ENCODE results near the gene AOPEP. TPM values are rescaled to one million over a fixed set of nuclear protein-coding genes. Genes with fewer than 3 reads are reported as not detected.

Gene AOPEP
- total and polyA plus RNA-seq, 2 of the 13 experiments (the other 11 are each of a cell fraction or from before 2014, with no cell fraction given): 22.2 to 41.6 TPM

DNA sequence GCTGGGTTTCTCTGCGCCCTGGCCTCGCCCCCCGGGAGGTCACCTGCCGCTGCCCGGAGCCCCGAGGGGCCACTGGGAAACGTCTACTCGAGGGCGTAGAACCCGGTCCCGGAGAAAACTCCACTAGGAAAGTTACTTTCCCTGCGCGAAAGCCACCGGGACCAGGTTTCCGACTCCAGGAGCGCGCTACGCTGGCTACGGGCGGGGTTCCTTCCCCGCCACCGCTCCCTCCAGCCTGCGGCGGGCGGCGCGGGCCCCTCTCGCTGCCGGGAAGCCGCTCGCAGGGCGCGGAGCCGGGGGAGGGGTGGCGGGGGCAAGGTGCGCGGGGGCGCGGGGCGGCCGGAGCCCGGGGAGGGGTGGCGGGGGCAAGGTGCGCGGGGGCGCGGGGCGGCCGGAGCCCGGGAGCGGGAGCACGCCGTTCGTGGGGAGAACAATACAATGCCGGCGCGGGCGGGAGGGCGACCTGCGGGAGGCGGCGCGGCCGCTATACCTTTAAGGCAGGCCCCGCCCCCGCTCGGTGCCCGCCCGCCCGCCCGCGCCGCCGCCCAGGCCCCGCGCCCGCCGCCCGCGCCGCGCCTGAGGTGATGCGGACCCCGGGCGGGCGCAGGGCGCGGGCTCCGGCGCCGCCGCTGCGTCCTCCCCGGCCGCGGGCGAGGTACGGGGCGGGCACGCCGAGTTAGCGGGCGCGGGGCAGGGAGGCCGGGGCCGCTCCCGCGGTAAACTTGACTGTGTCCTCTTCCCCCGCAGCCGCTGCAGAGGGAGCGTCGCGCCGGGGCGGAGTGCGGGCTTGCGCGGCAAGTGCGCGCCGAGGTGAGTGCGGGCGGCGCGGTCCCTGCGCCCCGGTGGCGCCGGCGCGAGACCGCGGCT is 278.1 kb downstream of the AOPEP start (continued):
- TF ChIP-seq, protein P1, sequence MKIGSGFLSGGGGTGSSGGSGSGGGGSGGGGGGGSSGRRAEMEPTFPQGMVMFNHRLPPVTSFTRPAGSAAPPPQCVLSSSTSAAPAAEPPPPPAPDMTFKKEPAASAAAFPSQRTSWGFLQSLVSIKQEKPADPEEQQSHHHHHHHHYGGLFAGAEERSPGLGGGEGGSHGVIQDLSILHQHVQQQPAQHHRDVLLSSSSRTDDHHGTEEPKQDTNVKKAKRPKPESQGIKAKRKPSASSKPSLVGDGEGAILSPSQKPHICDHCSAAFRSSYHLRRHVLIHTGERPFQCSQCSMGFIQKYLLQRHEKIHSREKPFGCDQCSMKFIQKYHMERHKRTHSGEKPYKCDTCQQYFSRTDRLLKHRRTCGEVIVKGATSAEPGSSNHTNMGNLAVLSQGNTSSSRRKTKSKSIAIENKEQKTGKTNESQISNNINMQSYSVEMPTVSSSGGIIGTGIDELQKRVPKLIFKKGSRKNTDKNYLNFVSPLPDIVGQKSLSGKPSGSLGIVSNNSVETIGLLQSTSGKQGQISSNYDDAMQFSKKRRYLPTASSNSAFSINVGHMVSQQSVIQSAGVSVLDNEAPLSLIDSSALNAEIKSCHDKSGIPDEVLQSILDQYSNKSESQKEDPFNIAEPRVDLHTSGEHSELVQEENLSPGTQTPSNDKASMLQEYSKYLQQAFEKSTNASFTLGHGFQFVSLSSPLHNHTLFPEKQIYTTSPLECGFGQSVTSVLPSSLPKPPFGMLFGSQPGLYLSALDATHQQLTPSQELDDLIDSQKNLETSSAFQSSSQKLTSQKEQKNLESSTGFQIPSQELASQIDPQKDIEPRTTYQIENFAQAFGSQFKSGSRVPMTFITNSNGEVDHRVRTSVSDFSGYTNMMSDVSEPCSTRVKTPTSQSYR (CRISPR knock-in tag; IDR thresholded peaks at IDR 0.05; ENCODE audit: borderline replicate concordance): peak; percentile 70; the same call in 1 of the 2 replicates
- TF ChIP-seq ZNF343 (CRISPR knock-in tag; IDR thresholded peaks at IDR 0.05) (no peak), CREM (IDR thresholded peaks at IDR 0.05) (no peak), CREM (CRISPR knock-in tag; IDR thresholded peaks at IDR 0.05) (no peak), PLRG1 (conservative IDR thresholded peaks at IDR 0.05) (no peak), CENPT (CRISPR knock-in tag; IDR thresholded peaks at IDR 0.05; ENCODE audit: low read depth) (no peak), ZNF17 (CRISPR knock-in tag; IDR thresholded peaks at IDR 0.05) (no peak), ZNF33B (CRISPR knock-in tag; IDR thresholded peaks at IDR 0.05) (no peak), GTF3A (CRISPR knock-in tag; conservative IDR thresholded peaks at IDR 0.05) (no peak), PHF5A (CRISPR knock-in tag; IDR thresholded peaks at IDR 0.05; ENCODE audit: low read depth, unreplicated experiment) (no peak), HDAC2 (CRISPR knock-in tag; IDR thresholded peaks at IDR 0.05) (no peak), ARNT2 (CRISPR knock-in tag; IDR thresholded peaks at IDR 0.05; ENCODE audit: low read depth) (peak; percentile 59; the same call in 1 of the 2 replicates)
- TF ChIP-seq, protein P2, sequence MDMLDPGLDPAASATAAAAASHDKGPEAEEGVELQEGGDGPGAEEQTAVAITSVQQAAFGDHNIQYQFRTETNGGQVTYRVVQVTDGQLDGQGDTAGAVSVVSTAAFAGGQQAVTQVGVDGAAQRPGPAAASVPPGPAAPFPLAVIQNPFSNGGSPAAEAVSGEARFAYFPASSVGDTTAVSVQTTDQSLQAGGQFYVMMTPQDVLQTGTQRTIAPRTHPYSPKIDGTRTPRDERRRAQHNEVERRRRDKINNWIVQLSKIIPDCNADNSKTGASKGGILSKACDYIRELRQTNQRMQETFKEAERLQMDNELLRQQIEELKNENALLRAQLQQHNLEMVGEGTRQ (IDR thresholded peaks at IDR 0.05; ENCODE audit: low read depth, low read length): no peak
- TF ChIP-seq, protein P2 (CRISPR knock-in tag; IDR thresholded peaks at IDR 0.05; ENCODE audit: borderline replicate concordance): 0 out of 2 replicates have a peak, but pooled peaks have one; percentile 26
- TF ChIP-seq, protein P3, sequence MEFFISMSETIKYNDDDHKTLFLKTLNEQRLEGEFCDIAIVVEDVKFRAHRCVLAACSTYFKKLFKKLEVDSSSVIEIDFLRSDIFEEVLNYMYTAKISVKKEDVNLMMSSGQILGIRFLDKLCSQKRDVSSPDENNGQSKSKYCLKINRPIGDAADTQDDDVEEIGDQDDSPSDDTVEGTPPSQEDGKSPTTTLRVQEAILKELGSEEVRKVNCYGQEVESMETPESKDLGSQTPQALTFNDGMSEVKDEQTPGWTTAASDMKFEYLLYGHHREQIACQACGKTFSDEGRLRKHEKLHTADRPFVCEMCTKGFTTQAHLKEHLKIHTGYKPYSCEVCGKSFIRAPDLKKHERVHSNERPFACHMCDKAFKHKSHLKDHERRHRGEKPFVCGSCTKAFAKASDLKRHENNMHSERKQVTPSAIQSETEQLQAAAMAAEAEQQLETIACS (CRISPR knock-in tag; IDR thresholded peaks at IDR 0.05): peak; percentile 42; the same call in 1 of the 2 replicates
- TF ChIP-seq, protein P4, sequence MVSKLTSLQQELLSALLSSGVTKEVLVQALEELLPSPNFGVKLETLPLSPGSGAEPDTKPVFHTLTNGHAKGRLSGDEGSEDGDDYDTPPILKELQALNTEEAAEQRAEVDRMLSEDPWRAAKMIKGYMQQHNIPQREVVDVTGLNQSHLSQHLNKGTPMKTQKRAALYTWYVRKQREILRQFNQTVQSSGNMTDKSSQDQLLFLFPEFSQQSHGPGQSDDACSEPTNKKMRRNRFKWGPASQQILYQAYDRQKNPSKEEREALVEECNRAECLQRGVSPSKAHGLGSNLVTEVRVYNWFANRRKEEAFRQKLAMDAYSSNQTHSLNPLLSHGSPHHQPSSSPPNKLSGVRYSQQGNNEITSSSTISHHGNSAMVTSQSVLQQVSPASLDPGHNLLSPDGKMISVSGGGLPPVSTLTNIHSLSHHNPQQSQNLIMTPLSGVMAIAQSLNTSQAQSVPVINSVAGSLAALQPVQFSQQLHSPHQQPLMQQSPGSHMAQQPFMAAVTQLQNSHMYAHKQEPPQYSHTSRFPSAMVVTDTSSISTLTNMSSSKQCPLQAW (CRISPR knock-in tag; IDR thresholded peaks at IDR 0.05): peak; percentile 57; the same call in 1 of the 2 replicates
- TF ChIP-seq, protein P5, sequence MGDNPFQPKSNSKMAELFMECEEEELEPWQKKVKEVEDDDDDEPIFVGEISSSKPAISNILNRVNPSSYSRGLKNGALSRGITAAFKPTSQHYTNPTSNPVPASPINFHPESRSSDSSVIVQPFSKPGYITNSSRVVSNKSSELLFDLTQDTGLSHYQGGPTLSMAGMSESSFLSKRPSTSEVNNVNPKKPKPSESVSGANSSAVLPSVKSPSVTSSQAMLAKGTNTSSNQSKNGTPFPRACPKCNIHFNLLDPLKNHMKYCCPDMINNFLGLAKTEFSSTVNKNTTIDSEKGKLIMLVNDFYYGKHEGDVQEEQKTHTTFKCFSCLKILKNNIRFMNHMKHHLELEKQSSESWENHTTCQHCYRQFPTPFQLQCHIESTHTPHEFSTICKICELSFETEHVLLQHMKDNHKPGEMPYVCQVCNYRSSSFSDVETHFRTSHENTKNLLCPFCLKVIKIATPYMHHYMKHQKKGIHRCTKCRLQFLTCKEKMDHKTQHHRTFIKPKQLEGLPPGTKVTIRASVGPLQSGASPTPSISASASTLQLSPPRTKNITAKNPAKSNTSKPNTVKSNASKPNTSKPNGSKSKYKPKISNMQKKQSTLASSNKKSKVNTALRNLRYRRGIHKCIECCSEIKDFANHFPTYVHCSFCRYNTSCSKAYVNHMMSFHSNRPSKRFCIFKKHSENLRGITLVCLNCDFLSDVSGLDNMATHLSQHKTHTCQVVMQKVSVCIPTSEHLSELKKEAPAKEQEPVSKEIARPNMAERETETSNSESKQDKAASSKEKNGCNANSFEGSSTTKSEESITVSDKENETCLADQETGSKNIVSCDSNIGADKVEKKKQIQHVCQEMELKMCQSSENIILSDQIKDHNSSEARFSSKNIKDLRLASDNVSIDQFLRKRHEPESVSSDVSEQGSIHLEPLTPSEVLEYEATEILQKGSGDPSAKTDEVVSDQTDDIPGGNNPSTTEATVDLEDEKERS (CRISPR knock-in tag; IDR thresholded peaks at IDR 0.05): no peak; the same call in 1 of the 2 replicates
